ENCODE data around the gene SERPINB4.
"Not testable (repeated sequence)": the region's sequence is repeated elsewhere in the genome, so short reads cannot be mapped to it uniquely, and the experiment has no call there.

SERPINB4 gene

DNA sequence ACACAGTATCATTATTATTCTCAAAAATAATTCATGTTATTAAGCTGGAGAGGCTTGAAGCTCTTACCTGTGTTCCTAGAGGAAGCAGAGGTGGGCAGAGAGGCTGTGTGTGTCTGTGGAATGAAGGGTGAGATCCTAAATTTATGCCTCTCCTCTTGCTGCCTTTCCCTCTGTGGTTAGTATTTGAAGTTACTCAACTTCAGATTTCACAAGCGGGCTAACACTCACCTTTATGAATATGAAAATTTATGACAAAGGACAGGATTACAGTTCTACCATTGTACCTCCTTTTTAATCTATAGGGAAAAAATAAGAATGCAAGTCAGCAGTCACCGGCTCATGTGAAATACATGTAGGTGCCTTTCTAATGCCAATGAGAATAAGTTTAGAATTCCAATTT is at the start of gene SERPINB4:
Gene SERPINB4 (minus strand): TSS at position 115 of the 400 bp plus-strand sequence. CDS start 679 bp downstream, outside the sequence.
- DNase-seq = not testable (repeated sequence)

GRCh38 chr18:63689064-63689463 is 45.0 kb upstream of the SERPINB4 start:
- DNase-seq = no peak

- DNase-seq = no peak
Measured at GRCh38 chr18:63686871-63687270, 42.8 kb upstream of the SERPINB4 start.

DNA sequence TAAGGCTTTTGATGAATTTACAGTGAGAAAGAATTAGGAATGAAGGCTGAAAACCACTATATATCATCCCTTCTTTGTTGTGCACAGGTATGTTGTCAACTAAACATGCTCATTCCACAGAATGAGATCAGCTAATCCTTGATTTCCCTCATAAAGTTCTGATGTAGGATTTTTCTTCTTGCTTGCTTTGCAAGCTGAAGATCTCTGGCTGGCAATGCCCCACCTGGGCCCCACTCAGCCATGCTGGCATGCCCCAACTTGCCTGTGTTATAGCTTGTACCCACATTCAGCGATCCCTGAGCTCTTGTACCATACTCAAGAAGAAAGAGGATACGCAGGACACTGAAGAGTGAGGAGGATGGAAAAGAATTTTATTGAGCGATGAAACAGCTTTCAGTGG is 40.7 kb upstream of the SERPINB4 start:
- DNase-seq = no peak

- no peak for DNase-seq
Measured at GRCh38 chr18:63683890-63684289, 39.8 kb upstream of the SERPINB4 start.

DNA sequence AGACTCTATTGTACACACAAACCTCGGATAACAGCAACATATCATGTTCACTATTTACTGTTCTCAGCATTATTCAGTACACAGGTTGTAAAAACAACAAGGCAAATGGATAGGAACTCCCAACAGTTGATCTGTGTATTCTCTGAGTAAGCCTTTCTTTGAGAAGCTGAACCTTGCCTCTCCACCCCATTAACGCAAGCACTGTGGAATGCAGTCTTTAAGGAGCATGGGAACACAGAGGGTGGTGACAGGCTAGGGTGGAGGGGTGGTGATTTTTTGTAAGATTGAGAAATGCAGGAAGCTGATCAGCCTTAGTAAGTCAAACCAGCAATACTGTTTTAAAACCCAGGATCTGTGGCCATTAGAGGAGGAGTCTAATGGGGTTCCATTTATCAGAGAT is 39.1 kb upstream of the SERPINB4 start:
- no peak for DNase-seq

DNA sequence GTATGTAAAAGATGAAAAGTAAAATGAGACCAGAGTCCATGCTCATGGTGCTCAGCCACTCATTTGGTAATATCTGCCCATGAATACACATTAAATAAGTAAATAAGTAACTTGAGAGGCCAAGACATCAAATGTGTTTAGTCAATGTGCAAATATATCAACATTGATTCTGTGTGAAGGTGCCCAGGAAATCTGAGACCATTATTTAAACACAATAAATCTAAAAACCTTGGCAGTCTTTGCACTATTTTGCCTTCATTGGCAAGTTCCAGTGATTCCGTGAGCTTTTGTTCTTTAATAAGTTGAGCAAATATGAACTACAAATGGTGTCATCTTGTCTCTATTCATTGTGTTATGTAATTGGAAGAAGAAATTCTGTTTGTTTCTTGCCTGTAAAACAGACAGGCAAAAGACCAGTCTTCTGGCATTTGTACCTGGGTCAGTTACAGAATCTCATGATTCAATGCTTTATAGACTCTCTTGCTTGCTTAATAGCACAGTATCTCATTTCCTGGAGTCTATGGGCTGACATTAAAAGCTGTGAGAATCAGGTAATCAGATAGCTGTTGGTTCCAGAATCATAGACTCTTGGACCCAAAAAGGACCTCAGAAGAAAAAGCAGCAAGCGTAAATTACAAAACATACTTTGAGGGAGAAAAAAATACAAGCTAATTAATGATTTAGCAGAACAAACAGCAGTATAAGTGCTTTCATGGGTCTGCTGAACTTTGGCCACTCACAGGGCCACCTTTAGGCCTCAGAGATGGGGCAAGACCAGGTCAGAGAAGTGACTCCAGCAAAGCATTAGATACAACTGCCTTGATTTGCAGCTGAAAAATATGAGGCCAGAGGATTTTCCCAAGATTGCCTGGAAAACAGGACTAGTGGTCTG is 37.6 kb upstream of the SERPINB4 start:
- no peak for DNase-seq

GRCh38 chr18:63679820-63680606 is 36.0 kb upstream of the SERPINB4 start:
- DNase-seq = no peak

DNA sequence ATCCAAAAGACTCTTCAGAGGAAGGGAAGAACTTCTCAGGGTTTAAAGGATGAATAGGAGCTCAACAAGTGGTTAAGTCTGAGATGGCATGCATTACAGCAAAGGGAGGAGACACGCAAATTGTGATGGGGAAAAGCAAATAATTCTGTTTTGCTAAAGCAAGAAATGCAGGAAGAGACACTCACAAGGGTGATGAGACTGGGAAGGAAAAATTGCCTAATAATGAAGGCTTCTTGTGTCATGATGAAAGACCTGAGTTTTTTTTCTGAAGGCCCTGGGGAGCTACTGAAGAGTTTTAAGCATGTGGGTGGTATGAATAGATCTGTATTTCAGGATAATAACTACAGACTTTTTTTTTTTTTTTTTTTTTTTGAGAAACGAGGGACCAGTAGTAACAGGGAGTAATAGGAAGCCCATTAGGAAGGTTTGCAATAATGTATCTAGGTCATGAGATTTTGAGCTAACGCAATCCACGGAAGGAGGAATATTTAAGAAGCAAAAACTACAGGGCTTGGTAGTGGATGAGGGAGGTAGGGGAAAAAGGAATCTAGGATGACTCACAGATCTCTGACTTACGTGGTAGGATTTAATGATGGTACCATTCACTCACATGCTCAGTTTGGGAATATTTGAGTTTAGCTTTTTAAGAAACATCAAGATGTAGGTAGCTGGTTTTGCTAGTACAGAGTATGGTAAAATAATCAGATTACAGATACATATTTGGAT is 33.6 kb upstream of the SERPINB4 start:
- DNase-seq = no peak

- DNase-seq = no peak
Measured at GRCh38 chr18:63676526-63677323, 32.7 kb upstream of the SERPINB4 start.

- DNase-seq = no peak
Measured at GRCh38 chr18:63664571-63664970, 20.5 kb upstream of the SERPINB4 start.

- DNase-seq = not testable (repeated sequence)
Measured at GRCh38 chr18:63661750-63662149, 17.7 kb upstream of the SERPINB4 start, which contains the start of gene SERPINB3. Gene SERPINB3, minus strand, starts transcription at chr18:63661893. Its CDS starts 677 bp downstream, at chr18:63661216.

- not testable (repeated sequence) for DNase-seq
Measured at GRCh38 chr18:63658920-63659319, 14.9 kb upstream of the SERPINB4 start.

DNA sequence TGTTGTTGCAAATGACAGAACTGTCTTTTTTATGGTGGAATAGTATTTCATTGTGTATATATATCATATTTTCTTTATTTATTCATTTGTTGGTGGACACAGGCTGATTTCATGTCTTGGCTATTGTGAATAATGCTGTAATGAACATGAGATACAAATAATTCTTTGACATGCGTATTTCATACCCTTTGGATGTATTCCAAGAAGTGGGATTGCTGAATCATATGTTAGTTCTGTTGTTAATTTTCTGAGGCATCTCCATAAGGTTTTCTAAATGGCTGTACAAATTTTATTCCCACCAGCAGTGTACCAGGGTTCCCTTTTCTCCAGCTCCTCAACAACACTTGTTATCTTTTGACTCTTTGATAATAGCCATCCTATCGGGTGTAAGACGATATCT is 6.2 kb upstream of the SERPINB4 start:
- DNase-seq = not testable (repeated sequence)

DNA sequence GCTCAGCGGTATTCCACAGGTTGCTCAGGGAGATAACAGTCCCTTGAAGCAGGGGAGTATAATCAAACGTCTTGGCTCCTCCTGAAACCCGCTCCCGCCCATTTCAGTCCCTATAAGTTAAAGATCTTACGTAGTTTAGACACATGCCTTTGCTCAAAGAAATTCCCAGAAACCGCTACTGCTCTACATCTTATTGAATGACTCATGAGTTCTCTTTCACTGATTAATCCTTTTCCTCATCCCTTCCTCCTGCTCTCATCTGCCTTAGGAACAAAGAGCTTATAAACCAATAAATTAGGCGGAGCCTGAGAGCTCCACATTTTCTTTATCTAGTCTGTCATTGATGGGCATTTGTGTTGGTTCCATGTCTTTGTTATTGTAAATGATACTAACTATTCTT is 4.2 kb upstream of the SERPINB4 start:
- DNase-seq = no peak

- no peak for DNase-seq
Measured at GRCh38 chr18:63646936-63647335, 2.9 kb upstream of the SERPINB4 start.

DNA sequence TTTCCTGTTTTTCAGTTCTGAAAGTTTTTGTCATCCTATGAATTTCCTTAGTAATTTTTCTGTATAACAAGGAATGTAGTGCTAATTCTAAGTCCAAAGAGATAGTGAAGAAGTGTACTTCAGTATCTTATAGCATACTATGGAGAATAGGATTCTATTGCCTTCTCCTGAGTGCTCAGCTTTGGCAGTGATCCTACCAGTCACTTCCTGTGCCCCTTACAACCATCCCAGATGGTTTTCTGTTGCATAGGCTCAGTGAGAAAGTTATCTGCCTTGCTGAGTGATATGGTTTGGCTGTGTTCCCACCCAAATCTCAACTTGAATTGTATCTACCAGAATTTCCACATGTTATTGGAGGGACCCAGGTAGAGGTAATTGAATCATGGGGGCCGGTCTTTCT is 638 bp upstream of the SERPINB4 start:
- not testable (repeated sequence) for DNase-seq

DNA sequence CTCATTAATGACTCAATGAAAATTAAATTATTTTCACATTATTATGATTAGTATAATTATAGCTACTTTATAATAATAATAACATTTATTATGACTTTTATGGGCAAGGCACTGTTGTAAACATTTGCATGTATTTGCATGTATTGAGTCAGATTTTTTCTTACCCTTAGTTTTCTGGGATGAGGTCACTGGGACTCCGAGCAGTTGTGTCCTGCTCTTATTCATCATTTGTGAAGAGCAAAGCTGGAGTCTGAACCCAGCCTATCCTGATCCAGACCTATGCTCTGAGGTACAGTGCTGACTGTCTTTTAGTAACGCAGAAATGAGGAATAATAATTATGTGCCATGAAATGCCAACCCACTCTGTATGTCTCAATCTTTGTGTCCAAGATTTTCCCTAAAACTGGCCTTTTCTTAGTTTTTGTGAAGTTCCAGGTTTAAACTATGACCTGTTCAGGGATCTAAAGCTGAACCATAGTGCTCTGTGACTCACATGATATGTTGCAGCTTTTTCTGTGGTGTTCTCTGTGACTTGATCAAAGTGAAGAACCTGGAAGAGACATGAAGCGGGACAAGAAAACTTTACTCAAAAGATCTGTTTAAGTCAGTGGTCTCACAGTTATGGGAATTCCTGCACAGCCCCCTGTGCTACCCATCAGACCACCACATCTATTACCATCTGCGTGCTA is 1.2 kb downstream of the SERPINB4 start:
- DNase-seq = not testable (repeated sequence)

DNA sequence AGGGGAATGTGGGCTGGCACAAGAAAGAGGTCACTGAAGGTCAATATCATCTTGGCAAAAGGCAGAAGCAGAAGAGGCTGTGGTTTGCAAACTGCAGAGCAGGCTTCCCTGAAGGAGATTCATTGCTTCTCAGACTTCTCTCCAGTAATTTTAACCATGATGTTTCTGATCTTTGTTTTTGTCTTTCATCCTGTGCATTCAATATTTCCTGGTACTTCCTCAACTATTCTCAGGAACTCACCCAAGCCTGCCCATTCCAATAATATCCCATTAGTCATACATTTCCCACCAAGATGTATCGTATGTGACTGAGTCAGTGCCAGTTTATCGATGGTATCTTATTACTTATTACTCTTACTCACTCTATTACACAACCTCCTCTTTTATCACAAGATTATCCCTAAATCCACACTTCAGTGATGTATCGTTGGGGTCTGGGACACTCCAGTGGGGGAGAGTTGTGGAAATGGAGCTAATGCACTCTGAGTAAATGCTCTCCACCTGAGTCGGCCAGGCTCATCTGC is 2.8 kb downstream of the SERPINB4 start:
- DNase-seq = not testable (repeated sequence)

GRCh38 chr18:63637703-63638102 is 6.4 kb downstream of the SERPINB4 start:
- no peak for DNase-seq

- DNase-seq = no peak
Measured at GRCh38 chr18:63627819-63628218, 16.2 kb downstream of the SERPINB4 start.
